IMR-90 (cell line): Measurements from ENCODE around the gene TNFRSF11A.

ENCODE experiments used
- CEBPB ChIP-seq: IDR thresholded peaks from 2 replicates; pipeline ENCODE4 v1.6.1; 2012; ENCODE audit warnings: low read depth, low read length, improper control_type of control experiment
- CTCF ChIP-seq: conservative IDR thresholded peaks from 2 replicates; pipeline ENCODE4 v1.5.1; 2012; ENCODE audit warnings: mild to moderate bottlenecking, low read depth, low read length, improper control_type of control experiment
- MAFK ChIP-seq: IDR thresholded peaks from 2 replicates; pipeline ENCODE4 v1.6.1; 2012; ENCODE audit warnings: low read depth, low read length, improper control_type of control experiment
- MAZ ChIP-seq: IDR thresholded peaks from 2 replicates; pipeline ENCODE4 v1.6.1; 2012; ENCODE audit warnings: low read depth, mild to moderate bottlenecking, low read length, improper control_type of control experiment, moderate library complexity, borderline replicate concordance
- MXI1 ChIP-seq: IDR thresholded peaks from 2 replicates; pipeline ENCODE4 v1.6.1; 2012; ENCODE audit warnings: low read depth, mild to moderate bottlenecking, low read length, moderate library complexity, borderline replicate concordance
- NFE2L2 ChIP-seq: fragments of 150-350 bp; IDR thresholded peaks from 2 replicates; pipeline ENCODE4 v1.6.1; 2016; ENCODE audit warnings: low read depth, mild to moderate bottlenecking, low read length
- POLR2A ChIP-seq: IDR thresholded peaks from 2 replicates; pipeline ENCODE4 v1.6.1; 2012; ENCODE audit warnings: mild to moderate bottlenecking, low read depth, low read length
- RAD21 ChIP-seq: IDR thresholded peaks from 2 replicates; pipeline ENCODE4 v1.6.1; 2012; ENCODE audit warnings: low read length, improper control_type of control experiment
- RFX5 ChIP-seq: IDR thresholded peaks from 2 replicates; pipeline ENCODE4 v1.8.0; 2012; ENCODE audit warnings: low read depth, mild to moderate bottlenecking, low read length, moderate library complexity
- SMC3 ChIP-seq: fragments of 150-350 bp; IDR thresholded peaks from 2 replicates; pipeline ENCODE4 v1.6.1; 2016; ENCODE audit warnings: low read depth, mild to moderate bottlenecking, antibody characterized with exemption, low read length, moderate library complexity
- TF ChIP-seq, protein P1 (sequence below): fragments of 150-350 bp; IDR thresholded peaks from 2 replicates; pipeline ENCODE4 v1.6.1; 2017; ENCODE audit warnings: mild to moderate bottlenecking, antibody characterized with exemption, low read length, low read depth

DNA sequence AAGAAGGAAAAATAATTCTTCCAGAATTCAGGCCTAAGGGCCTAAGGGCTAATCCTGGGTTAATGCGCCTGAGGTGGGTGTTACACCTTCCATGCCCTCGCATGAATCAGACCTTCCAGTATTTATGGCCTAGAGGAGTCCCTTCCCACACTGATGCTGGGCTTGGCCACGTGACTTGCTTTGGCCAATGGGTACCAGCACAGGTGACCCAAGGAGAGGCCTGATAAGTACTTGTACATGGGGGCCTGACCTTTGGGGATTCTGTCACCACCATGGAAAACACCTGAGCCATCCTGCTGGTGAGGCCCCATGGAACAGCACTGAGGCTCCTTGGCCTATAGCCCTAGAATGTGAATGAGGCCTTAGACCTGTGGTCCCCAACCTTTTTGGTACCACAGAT is 79.8 kb downstream of the TNFRSF11A start:
- TF ChIP-seq NFE2L2 = no peak
- no peak for TF ChIP-seq MAFK
- TF ChIP-seq, protein P1, sequence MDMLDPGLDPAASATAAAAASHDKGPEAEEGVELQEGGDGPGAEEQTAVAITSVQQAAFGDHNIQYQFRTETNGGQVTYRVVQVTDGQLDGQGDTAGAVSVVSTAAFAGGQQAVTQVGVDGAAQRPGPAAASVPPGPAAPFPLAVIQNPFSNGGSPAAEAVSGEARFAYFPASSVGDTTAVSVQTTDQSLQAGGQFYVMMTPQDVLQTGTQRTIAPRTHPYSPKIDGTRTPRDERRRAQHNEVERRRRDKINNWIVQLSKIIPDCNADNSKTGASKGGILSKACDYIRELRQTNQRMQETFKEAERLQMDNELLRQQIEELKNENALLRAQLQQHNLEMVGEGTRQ = no peak
- no peak for TF ChIP-seq CTCF
- TF ChIP-seq MAZ = no peak
- TF ChIP-seq CEBPB = no peak
- no peak for TF ChIP-seq MXI1
- TF ChIP-seq RAD21 = no peak
- TF ChIP-seq RFX5 = no peak
- TF ChIP-seq POLR2A = no peak
- TF ChIP-seq SMC3 = no peak
